Stimulated activated CD8-positive, alpha-beta memory T cell treated with anti-CD3 and anti-CD28 coated beads, Interleukin-4, amount 100 ng/mL, for 24 hours (primary cell): Measurements from ENCODE around the gene ICE1.
"Not testable (repeated sequence)": the region's sequence is repeated elsewhere in the genome, so short reads cannot be mapped to it uniquely, and the experiment has no call there.

Experiments used
- DNase-seq: peaks from one replicate; pipeline ENCODE4 v3.0.0-alpha.2; 2020; ENCODE audit warnings: low read depth

ICE1 gene, protein sequence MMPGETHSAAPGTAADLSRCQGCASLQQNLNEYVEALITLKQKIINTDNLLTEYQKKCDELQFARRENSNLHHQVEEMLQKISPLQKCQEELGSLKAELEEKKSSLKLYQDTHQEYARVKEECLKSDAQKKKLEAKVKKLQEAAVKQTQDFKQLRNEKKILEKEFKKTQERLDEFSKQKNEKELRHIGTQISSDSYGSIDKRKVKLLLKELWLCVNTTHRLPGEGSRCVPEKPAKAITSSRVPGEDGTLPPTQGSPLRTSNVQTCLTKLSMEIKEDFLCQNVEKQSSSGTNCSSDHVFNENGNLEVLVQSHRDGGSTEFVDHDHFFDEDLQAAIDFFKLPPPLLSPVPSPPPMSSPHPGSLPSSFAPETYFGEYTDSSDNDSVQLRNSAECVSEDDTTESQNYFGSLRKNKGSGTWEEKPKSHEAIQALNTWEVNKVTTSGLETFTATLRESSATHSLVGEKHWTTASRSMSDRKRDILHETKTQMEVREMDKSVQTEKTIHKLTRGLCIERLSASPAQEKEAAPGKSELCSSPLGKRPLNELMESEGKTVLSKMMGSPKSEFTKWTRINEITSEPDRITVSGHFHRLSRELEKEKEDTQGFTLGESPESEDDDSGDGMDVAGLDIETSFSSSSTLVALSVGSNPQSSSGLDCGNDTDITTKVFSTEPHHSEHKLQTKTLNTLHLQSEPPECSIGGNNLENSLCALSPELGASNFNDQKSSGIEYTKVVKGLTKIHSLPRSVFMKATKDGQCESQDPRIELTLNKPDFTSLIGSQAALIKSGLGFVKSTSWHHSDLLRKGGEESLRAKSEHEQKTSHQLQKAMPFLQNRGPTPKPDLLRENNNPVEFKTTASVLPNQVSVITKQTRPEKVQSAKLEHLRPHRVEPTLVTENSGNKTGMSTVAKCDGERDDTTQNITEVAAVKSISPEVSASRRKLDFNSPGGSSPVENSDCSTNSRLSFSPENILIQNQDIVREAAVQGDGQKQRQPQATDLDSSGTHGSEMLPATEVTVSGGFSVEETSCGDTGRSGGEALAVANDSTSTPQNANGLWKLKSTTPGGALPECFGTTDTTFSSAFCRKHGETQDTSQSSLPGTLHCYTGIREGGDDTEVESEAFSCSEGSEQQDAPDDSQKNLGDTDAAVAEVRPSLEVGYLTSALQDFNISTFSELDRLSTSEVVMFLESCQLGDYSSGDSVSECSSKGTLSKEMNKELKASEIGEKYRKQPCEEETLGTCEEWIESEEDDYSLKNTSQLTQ (N-terminal part only)

DNA sequence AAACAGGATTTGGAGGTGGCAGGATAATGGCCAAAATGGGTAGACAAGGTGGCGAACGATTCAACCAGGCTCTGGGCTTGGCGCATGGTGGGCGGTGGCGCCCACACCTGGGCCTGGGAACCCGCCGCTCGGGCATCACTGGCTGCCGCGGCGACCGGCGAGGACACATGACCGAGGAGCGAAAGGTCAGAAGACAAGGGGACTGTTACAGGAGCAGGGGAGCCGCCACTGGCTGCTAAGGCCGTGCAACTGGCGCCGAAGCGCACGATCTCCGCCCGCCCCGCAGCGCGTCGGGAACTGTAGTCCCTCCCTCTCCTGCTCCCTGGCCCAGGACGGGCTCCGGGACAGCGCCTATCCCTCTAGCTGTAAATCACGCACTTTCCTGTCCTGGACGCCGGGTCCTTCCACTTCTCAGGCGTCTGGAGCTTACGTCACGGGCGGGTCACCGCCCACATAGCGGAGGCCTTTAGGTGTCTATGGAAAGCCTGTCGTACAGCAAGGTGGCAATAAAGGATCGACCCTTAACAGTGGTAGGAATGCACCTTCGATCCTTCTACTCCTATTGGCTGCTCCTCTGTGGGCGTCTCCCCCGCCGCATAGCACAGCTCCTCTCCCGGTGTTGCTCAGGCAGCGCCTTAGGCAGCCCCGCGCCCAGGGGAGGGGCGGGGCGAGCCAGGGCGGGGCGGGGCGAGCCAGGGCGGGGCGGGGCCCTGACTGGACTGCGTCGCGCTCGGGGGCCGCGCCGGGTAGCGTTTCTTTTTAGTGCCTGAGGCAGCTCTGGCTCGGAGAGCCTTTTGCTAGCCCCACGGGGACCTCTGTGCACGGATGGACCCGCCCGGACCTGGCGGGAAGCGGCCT, at the start of gene ICE1:
TSS of gene ICE1 (plus strand) at position 717 of the 858 bp plus-strand sequence. CDS start 239 bp downstream, outside the sequence.
- DNase-seq, result peak; percentile 86

DNA sequence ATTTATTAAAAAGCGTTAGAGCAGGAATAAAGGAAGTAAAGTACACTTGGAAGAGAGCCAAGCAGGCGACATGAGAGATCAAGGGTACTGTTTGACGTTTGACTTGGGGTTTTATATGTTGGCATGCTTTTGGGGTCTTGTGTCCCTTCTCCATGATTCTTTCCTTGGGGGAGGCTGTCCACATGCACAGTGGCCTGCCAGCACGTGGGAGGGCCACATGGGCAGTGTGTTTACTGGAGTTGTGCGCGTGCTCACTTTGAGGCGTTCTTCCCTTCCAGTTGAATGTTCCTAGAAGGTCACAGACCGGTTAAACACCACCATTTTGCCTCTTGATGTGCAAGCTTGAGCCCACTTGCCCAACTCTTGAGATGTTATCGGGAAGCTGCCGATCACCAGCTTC, 49.5 kb upstream of the ICE1 start:
- no peak for DNase-seq

DNA sequence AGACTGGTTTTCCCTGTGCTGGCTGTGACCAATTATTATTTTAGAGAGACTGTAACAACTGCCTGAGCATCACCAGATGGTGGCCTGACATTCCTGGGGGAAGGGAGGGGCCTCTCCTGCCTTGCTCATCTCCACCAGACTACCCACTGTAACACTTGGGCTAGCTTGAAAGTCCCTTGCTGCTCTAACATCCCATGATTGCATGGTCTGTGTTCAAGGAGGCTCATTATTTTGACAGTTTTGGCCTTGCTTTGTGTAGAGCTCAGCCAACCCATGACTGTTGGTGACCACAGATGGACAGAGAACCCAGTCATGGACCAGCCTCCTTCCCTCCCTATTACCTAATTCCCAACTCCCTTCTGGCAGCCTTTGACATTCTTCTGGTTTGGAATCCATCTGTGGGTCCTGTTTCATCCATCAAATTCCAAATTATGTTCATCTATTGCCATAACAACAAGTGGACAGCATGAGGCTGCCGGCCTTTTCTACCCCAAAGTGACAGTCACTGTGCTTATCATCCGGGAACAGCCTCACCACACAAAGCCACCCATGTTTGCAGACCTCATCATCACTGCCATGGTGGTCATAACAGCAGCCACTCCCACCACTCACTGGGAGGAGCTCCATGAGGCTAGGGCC, 49.0 kb upstream of the ICE1 start:
- DNase-seq, result no peak

DNA sequence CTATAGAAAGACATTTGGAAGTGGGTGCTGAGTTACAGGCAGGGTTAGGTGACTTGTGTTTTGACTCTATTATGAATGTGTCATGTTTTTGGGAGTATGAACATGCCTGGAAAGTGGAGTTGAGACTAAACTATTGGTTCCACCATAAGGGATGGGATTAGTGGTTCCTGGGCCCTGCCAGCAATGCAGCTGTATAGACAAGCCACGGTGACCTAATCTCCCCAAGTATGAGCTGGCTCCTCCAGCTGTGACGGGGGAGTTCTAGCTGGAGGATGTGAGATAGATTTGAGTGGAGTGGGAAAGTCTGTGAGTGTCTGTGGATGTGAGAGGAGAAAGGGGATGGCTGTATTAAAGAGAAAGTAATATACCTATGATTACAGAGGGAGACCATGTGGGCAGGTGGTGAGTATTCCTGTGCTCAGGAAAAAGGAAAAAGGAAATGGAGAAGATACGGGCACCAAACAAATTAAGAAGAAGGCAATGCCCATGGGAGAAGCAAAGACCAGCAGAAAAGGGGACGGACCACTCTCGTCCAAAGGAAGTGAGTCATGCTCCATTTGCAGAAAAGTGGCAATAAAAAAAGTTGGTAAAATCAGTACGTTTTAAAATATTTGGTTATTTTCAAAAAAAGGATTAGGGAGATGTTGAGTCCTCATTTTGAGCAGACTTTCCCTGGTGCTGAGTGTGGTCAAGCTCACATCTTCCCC, 48.3 kb upstream of the ICE1 start:
- no peak for DNase-seq

DNA sequence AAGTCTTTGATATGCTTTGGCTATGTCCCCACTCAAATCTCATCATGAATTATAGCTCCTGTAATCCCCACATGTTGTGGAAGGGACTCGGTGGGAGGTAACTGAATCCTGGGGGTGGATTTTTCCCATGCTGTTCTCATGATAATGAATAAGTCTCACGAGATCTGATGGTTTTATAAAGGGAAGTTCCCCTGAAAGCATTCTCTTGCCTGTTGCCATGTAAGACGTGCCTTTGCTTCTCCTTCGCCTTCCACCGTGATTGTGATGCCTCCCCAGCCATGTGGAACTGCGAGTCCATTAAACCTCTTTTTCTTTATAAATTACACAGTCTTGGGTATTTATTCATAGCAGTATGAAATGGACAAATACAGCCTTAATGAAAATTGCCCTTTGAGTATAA, 44.7 kb upstream of the ICE1 start:
- no peak for DNase-seq

DNA sequence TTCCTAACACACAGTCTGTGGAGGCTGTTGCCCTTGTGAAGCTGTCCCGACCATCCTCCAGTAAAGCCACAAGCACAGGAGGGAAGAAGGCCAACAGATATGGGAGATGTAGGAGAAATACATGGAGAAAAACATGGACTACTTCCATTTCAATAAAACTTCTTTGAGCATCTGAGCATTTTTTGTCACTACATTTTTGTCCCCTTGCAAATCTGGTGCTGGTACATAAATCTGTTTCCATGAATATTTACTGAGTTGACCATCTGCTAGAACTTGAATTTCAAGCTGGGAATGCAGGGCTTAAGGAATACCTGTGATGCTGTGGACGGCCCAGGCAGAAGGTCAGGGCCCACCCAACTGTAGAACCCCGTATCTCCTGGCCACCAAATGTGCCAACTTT, 43.9 kb upstream of the ICE1 start:
- no peak for DNase-seq

DNA sequence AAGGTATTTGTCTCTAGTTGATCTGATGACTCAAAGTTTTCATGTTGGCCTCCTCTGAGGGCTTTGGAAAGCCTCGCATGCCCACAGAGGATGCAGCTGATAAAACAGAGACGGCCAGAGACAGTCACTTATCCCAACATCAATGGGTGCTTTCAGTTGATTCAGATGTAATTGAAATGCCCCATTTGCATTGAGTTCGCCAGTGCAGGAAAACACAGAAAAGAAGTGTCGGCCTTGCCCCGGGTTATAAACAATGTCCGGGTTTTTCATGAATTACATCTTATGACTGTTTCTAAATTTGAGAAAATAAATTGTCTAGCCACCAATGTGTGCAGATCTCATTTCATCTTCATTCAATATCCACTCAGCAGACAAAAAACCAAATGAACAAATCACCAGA, 42.2 kb upstream of the ICE1 start:
- no peak for DNase-seq

DNA sequence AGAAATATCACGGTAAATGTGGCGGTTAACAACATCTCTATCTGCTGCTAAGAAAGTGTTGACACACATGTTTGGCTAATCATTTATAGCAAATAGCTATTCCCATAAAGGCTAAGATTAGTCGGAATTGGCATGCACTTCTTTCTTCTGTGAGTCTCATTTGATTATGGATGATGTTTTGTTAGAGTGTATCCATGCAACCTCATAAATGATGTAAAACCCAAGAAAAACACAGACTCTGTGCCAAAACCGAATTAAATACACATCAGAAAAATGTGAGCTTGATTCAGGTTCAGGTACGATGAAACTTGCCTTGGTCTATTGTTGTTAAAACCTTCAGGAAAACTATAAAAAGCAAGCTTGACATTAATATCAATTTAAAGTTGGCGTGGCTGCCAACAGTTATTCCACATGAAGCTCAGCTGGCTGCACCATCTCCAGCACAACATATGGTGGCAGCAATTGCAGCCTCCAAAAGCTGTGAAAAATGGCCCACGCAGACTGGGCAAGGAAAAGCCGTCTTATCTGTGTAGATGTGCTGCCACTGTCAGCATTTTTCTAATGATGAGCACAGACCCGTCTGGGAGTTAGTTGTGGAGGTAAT, 41.1 kb upstream of the ICE1 start:
- no peak for DNase-seq

DNA sequence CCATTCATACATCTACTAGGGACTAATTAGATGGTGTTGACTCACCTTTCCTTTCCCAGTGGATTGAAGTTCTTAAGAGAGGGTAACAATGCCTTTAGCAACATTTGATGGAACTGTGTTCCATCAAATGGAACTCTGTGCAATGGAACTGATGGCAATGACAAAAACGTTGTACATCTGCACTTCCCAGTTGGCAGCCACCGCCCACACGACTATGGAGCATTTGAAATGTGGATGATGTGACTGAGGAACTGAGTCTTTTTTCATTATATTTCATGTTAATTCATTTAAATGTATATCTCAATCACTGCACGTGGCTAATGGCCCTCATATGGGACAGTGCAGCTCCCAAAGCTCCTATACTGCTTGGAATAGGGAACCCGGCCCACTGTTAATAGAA, 39.0 kb upstream of the ICE1 start:
- no peak for DNase-seq

DNA sequence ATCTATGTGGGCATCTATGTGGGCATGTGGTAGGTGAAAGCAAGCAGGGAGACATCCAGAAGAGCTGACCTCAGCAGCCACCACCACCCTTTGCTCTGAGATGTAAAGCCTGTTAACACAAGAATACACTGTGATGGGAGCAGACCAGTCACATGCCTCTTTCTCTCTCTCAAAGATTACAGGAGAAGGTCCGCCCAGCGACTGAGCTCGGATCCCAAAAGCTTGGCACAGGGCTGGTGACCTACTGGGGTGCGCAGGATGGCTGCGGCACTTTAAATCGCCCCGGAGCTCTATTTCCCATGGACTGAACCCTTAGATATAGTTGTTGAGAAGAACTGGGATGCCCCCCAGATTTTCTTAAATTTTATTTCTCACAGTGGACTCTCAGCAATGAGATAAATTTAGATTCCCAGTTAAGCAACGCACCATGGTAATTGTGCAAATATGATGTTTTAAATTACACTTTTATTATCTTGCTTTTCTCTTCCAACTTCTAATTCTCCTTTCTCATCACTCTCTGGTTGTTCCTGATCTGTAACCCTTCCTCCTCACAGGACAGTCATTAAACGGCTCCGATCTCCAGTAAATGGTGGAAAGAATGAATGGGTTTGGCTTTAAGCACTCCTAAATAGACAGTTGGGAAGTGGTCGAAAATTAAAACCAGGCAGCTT, 37.7 kb upstream of the ICE1 start:
- no peak for DNase-seq

DNA sequence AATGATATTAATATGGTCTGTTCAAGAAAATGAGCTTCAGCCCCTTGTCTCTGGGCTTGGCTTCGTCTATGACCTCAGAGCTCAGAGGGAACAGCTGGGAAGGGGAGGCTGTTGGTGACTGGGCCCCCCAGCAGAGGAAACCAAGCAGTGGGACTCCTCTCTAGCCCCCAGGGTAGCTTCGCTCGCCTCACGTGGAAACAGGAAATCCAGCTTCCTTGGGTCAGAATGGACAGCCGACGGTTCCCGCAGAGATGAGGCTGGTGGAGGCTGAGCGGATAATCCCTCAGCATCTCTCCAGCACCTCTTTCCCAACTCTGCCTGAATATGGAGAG, 37.2 kb upstream of the ICE1 start:
- no peak for DNase-seq

DNA sequence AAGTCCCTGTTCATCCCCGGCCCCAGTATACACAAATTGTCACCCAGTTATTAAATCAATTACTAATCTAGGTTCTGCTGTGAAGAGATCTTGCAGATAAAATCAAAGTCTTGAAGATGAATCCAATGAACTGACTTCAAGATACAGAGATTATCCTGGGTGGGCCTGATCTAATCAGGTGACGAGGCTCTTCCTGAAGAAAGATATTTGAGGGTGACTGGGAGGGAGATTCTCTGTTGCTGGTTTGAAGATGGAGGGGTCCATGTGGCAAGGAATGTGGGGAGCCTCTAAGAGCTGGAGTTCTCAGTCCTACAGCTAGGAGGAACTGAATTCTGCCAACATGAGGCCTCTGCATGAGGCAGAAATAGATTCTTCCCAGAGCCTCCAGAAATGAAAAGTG, 36.1 kb upstream of the ICE1 start:
- DNase-seq, result no peak

DNA sequence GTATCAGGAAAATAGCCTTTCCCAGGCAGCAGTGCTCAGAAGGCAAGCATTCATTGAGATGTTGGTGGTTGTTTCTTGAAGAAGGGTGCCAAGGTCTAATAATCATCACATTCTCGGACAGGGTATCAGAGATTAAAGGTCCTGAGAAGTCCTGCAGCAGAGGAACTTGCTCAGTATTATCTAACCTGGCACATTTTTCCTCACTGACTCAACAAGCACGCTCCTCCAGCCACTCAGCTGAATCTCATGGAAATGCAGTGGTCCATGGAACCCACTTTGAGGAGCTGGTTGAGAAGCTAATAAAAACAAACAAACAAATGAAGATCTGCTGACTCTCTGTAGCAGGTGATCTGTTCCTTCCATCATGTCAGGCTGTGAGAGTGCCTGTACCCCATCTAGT, 35.3 kb upstream of the ICE1 start:
- DNase-seq, result no peak

DNA sequence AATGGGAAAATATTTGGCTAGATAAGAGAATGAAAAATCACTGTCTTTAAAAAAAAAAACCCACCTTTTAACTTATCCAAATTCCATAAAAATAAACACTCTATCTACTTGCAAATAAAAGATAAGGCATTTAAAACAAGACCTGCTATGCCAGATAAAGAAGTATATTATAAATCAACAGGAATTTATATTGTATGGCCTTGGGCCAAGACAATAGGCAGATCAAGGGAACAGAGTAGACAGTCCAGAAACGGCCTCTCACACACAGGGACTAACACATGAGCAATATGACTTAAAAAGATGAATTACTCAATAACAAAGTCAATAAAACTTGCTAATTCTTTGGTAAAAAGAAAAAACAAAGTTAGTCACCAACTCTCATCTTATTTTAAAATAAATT, 34.7 kb upstream of the ICE1 start:
- DNase-seq, result no peak

DNA sequence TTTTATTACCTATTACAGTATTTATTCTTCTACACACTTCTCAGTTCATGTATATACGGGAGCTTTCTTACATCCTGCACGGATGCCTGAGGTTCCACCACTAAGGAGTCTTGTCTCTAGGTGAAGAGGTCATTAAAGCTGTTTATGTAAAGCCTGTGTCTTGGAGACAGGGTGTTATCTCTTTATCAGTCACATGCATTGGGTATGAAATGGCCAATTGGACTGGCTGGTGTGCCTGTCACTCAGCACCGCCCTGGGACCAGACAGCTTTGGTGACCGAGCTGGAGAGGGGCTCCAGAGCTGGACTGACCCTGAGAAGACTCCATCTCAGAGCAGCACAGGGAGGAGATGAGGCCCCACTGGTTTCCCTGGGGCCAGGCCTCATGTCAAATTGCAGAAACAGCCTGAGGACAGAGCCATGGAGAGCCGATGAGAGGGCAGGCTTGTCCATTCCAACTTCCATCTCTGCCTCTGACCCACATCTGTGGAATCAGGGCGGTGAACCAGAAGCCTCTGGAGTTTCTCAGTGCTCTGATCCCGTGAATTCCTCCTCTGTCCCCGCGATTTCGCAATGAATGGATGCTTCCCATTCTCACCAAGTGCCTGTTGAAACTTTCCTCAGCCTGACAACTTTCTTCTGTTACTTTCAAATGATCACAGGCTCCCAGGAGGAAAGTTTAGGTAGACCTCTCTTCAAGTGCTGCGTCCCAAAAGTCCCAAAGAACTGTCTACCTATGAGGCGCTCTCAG, 32.2 kb upstream of the ICE1 start:
- DNase-seq, result not testable (repeated sequence)

DNA sequence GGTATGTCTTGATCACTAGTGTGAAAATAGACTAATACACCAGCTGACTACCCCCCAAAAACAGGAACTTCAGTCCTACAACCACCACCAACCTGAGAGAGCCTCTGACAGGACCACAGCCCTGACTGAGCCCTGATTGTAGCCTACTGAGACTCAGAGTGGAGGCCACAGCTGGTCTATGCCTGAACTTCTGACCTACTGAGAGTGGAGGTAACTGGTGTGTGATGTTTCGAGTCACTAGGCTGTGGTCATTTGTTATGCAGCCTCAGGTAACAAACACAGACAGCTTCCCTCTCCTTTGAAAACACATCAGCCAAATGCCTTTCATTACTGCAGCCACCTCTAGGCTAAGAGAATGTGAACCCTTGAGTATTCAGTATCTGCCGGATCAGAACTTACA, 30.0 kb upstream of the ICE1 start:
- DNase-seq, result not testable (repeated sequence)

DNA sequence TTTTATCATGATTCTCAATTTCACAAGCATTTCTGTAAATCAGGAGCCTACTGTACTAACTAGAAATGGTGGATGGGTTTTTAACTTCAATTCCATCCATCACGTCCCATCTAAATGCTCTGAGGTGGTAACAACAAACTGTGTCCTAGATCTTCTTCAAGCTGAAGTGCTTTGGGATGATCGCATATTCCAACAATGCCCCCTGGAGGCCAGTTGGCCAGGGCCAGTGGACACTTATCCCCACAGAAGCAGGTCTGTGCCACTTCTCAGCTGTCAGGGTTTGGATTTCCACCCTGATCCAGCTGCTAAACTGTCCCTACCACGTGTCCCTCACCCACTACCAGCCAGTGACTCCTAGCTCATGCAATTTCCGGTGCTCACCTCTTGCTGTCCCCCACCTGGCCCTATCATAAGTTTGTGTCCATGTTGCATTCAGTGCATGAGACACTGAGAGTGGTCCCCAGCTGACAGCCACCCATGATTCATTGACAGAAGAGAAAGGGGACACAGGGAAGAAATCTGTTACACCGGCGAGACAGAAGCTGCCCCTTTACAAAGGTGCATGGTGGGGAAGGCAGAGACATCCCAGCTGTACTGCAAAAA, 28.0 kb upstream of the ICE1 start:
- DNase-seq, result not testable (repeated sequence)

DNA sequence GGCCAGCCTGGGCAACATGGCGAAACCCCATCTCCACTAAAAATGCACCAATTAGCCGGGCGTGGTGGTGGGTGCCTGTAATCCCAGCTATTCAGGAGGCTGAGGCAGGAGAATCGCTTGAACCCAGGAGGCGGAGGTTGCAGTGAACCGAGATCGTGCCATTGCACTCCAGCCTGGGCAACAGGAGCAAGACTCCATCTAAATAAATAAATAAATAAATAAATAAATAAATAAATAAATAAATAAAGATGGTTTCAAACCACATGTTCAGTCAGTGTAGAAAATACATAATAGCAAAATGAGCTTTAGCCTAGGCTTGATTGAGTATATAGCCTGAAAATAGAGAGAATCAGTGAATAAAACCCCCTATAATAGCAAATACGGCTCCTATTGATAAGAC, 27.4 kb upstream of the ICE1 start:
- not testable (repeated sequence) for DNase-seq
